Erythroblast (primary cell): ENCODE measurements around the gene SNTB2.

Experiments used
- GATA1 ChIP-seq: IDR thresholded peaks from 2 replicates; pipeline ENCODE4 v1.6.1; 2011; ENCODE audit warnings: low read depth, mild to moderate bottlenecking, control low read depth, low read length, moderate library complexity
- POLR2A ChIP-seq: IDR thresholded peaks from 2 replicates; pipeline ENCODE4 v1.6.1; 2011; ENCODE audit warnings: mild to moderate bottlenecking, low read length

GRCh38 chr16:69243479-69243878, 56.5 kb downstream of the SNTB2 start:
- TF ChIP-seq POLR2A = no peak
- no peak for TF ChIP-seq GATA1
